Activated CD8-positive, alpha-beta memory T cell treated with anti-CD3 and anti-CD28 coated beads for 36 hours (primary cell): Measurements from ENCODE around the gene C1QTNF9. TPM values are rescaled to one million over a fixed set of nuclear protein-coding genes. Genes with fewer than 3 reads are reported as not detected.
"Not testable (repeated sequence)": the region's sequence is repeated elsewhere in the genome, so short reads cannot be mapped to it uniquely, and the experiment has no call there.

ENCODE experiments used
- CTCF ChIA-PET: fragments of 350-600 bp; sonication (Branson Sonifier 250); formaldehyde crosslinking; loops from one replicate; lab custom pipeline; 2021; ENCODE audit warnings: antibody characterized with exemption; lab: Charles Lee
- POLR2A ChIA-PET: fragments of 350-600 bp; sonication (Branson Sonifier 250); formaldehyde crosslinking; loops from one replicate; lab custom pipeline; 2021; ENCODE audit warnings: antibody characterized with exemption; lab: Charles Lee
- total RNA-seq, 2 experiments: library from RNA; stranded (reverse); gene quantifications; one replicate each; pipeline ENCODE4 v1.2.3, GENCODE V29; 2021

C1QTNF9 gene
- total RNA-seq, 2 experiments from 2014 or later, result not detected

- POLR2A ChIA-PET, result not testable (repeated sequence)
- CTCF ChIA-PET, result interaction anchor here (0.6 kb wide), 1 partner anchor 73 kb away, joined by 4 read pairs; no protein-coding TSS in a partner anchor
Observed at GRCh38 chr13:24349778-24350664, 40.6 kb downstream of the C1QTNF9 start.

GRCh38 chr13:24351423-24351822 is 42.0 kb downstream of the C1QTNF9 start:
- CTCF ChIA-PET, result no interaction called here
- POLR2A ChIA-PET, result no interaction called here

GRCh38 chr13:24353736-24354135 is 44.4 kb downstream of the C1QTNF9 start:
- POLR2A ChIA-PET, result no interaction called here

GRCh38 chr13:24355103-24355502 is 45.7 kb downstream of the C1QTNF9 start:
- POLR2A ChIA-PET, result no interaction called here

More at GRCh38 chr13:24353736-24354135, 44.4 kb downstream of the C1QTNF9 start:
- CTCF ChIA-PET, result no interaction called here

GRCh38 chr13:24356270-24356669 is 46.9 kb downstream of the C1QTNF9 start:
- CTCF ChIA-PET, result no interaction called here
- POLR2A ChIA-PET, result no interaction called here

More at GRCh38 chr13:24355103-24355502, 45.7 kb downstream of the C1QTNF9 start:
- CTCF ChIA-PET, result no interaction called here

GRCh38 chr13:24356837-24357236 is 47.5 kb downstream of the C1QTNF9 start:
- CTCF ChIA-PET, result interaction anchor here (0.7 kb wide), 1 partner anchor 334 kb away, joined by 4 read pairs; no protein-coding TSS in a partner anchor
- POLR2A ChIA-PET, result no interaction called here

GRCh38 chr13:24357756-24358155 is 48.4 kb downstream of the C1QTNF9 start:
- CTCF ChIA-PET, result interaction anchor here (0.7 kb wide), 1 partner anchor 335 kb away, joined by 4 read pairs; no protein-coding TSS in a partner anchor
- POLR2A ChIA-PET, result no interaction called here

- CTCF ChIA-PET, POLR2A ChIA-PET: not testable (repeated sequence)
Observed at GRCh38 chr13:24358836-24359235, 49.5 kb downstream of the C1QTNF9 start.

- POLR2A ChIA-PET, CTCF ChIA-PET: not testable (repeated sequence)
Observed at GRCh38 chr13:24359252-24359651, 49.9 kb downstream of the C1QTNF9 start.

GRCh38 chr13:24360106-24360505 is 50.7 kb downstream of the C1QTNF9 start:
- ChIA-PET POLR2A (no interaction called here), CTCF (no interaction called here)

- CTCF ChIA-PET, result no interaction called here
Observed at GRCh38 chr13:24361113-24361512, 51.7 kb downstream of the C1QTNF9 start.

GRCh38 chr13:24361852-24362366 is 52.5 kb downstream of the C1QTNF9 start:
- POLR2A ChIA-PET, result no interaction called here
- CTCF ChIA-PET, result no interaction called here

More at GRCh38 chr13:24361113-24361512, 51.7 kb downstream of the C1QTNF9 start:
- POLR2A ChIA-PET, result no interaction called here

GRCh38 chr13:24362435-24362952 is 53.1 kb downstream of the C1QTNF9 start:
- CTCF ChIA-PET, result no interaction called here
- POLR2A ChIA-PET, result no interaction called here

GRCh38 chr13:24365191-24365590 is 55.8 kb downstream of the C1QTNF9 start:
- POLR2A ChIA-PET, result no interaction called here
- CTCF ChIA-PET, result no interaction called here

GRCh38 chr13:24366315-24366714 is 56.9 kb downstream of the C1QTNF9 start:
- POLR2A ChIA-PET, CTCF ChIA-PET: not testable (repeated sequence)

GRCh38 chr13:24371273-24371672 is 61.9 kb downstream of the C1QTNF9 start:
- POLR2A ChIA-PET, result not testable (repeated sequence)

More at GRCh38 chr13:24371273-24371672, 61.9 kb downstream of the C1QTNF9 start:
- CTCF ChIA-PET, result not testable (repeated sequence)

Other genes starting within 250 kb of the C1QTNF9 start
- gene SPATA13, start 148.9 kb upstream of the C1QTNF9 start, total RNA-seq, result 10 to 100 TPM; 54.7 TPM
- gene PARP4, start 203.2 kb downstream of the C1QTNF9 start, total RNA-seq, result 10 to 100 TPM; 27.5 to 28.7 TPM